Stimulated activated CD4-positive, alpha-beta T cell treated with anti-CD3 and anti-CD28 coated beads, TNF-alpha, amount 100 ng/mL, for 48 hours (primary cell): ENCODE results near the gene MVK.

Experiments
- DNase-seq, 3 donors: peaks; one replicate each; pipeline ENCODE4 v3.0.0-alpha.2; 2020; ENCODE audit warnings: low read depth in 3 of 3

MVK gene

GRCh38 chr12:109573029-109573913 is at the start of gene MVK, which contains the start of gene MMAB:
TSS of gene MVK (plus strand) at chr12:109573794. CDS start at chr12:109574823, 1,029 bp downstream.
TSS of gene MMAB (minus strand) at chr12:109573504. CDS start at chr12:109573480, 24 bp downstream.
- DNase-seq = peak; percentile 93 to 99 (median 97)

DNA sequence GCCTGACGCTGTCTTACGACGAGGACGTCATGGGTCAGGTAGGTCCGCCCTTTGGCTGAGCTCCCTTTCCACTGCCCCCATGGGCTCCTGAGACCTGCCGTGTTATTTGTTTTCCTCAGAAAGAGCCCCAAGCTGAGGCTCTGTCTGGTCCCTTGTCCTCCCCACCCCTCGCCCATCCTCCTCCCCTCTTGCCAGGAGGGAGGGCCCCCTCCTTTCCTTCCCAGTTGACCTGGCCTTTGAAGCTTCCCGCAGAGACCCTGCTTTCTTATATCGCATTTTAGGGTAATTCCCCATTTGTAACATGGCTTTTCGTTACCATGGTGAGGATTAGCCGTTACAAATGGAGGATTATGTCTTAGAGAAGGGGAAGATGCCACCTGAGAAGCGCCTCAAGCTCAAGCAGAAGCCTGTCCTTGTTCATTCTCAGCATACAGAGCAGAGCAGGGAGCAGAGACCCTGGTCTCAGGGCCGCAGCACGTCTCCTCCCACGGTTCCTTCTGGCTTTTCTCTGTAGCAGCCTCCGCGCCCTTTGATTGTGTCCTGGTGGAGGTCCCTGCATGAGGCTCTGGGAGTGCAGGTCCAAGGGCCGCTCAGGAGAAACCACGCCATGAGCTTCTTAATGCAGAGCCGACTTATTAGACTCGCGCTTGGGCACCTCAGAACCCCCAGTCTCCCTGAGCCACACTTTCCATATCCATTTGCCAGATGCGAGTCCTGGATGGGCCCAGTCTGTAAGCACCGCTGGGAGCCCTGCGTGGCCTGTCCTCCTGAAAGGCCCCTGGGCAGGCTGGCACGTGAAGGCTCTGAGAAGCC is 48.9 kb upstream of the MVK start:
- no peak for DNase-seq

DNA sequence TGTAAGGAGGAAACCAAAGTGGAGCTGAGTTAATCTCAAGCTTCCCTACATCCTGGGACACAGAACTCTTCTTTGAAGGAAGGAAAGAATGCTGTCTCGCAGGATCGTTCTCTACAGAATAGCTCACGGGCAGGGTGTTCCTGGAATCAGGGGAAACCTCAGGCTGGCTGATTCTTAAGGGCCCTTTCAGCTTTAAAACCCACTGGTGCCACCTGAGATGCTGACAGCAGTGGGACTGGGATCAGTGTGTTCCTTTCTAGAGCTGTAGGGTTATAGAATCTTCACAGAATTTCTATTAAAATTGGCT is 48.4 kb upstream of the MVK start:
- no peak for DNase-seq

DNA sequence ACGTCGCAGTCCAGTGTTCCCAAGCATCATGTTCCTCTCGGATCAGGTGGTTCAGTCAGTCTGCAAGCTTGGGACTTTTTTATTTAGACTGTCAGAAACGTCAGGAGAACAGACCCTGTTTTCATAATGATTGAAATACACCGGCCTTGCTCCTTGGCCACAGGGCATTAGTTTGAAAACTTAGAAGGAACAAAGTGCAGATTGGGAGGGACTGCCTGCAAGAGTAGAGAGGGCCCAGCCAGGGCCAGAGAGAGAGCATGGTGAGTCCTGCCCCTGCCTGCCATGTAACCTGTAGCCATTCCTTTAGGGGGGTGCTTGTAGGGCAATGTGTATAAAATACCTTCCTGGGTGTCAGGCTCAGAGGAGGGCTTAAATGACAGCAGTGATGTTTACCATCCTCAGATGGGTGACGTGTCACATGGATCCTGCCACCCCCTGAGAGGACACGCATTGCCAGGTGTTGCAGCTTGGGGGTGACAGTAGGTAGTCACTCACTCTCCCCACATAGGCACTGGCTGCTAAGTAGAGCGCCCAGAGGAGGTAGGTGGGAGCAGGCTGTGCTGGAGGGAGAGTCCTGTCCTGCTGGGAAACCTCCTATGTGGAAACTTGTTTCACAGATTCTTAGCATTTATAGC is 46.0 kb upstream of the MVK start:
- DNase-seq = no peak

- no peak for DNase-seq
Observed at GRCh38 chr12:109529691-109530640, 43.6 kb upstream of the MVK start.

- DNase-seq = no peak
Observed at GRCh38 chr12:109531411-109531810, 42.2 kb upstream of the MVK start.

DNA sequence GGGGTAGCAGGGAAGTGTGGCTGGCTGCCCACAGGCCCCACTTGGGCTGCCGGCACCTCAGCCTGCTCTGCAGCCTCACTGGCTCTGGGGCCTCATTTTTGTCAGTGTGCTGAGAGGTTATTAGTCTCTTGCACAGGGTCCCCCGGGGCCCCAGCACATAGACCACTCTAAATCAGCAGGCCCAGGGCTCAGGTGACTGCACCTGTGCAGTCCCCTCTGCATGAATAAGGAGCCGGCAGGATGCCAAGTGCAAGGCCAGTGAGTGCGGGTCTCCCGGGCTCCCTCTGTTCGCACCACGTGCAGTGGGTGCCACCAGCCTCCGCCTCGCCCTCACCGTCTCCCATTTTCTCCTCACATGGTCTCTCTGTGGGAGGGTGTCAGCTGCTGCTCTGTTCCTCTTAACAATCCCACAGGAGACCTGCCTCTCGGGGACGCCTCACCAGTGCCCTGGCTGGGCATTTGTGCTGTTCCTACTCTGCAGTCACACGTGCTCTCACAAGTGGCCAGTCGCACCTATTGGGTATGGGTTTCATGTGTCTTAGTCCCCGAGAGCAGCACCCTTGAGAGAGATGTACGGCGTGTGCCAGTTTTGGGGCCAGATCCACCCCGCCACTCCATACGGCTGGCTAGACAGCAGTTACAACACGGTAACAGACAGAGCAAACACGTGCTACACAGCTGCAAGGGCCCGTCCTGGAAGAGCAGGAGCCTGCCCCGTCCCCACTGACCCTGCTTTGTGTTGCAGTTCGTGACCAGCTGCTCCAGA is 40.7 kb upstream of the MVK start:
- no peak for DNase-seq

- DNase-seq = no peak
Observed at GRCh38 chr12:109533487-109533740, 40.2 kb upstream of the MVK start.

GRCh38 chr12:109534456-109534855 is 39.1 kb upstream of the MVK start:
- DNase-seq = no peak

DNA sequence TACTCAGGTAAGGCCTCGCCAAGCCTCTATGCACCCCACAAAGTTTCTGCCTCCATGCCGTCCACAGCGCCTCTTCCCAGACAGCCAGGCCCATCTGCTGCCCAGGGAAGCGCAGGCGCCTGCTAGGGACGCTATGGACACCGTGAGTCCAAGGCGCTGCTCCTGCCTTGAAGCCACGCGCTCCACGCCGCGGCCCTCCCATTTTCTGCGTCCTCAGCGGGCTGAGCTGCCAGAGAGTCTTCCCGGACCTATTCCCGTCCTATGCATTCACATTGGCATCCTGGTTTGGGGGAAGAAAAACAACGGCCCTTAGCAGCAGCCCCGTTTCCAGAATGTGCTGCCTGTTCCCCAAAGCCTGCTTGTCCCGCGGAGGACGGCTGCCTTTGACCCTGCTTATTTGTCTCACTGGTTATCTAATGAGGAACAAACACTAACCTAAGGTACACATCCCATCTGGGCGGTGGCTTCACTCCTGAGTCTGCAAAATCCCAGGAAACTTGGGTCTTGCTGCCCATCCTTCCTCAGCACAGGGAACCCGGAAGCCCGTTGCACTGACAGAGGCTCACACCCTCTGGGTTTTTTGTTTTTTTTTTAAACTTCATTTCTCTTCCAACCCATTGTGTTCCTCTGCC is 38.2 kb upstream of the MVK start:
- DNase-seq = no peak

- no peak for DNase-seq
Observed at GRCh38 chr12:109535863-109536250, 37.7 kb upstream of the MVK start.

DNA sequence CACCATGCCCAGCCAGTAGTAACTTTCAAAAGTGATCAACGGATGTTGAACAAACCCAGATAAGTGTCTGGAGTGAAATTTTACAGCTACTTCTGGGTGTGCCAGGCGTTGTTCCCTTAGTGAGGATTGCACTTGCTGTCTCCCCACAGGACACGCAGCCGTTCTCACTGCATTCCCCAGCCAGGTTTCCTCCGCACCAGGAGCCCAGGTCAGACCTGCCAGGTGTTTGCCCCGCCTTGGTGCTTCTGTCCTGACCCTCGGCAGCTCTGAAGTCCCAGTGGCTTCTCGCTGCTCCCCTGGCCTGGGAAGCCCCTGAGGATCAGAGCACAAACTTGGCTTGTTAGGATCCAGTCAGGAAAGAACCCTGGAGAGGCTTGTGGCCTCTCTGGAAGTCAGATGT is 36.5 kb upstream of the MVK start:
- DNase-seq = no peak

- DNase-seq = no peak
Observed at GRCh38 chr12:109538191-109538863, 35.3 kb upstream of the MVK start.

GRCh38 chr12:109539508-109539907 is 34.1 kb upstream of the MVK start:
- no peak for DNase-seq

GRCh38 chr12:109540526-109541412 is 32.8 kb upstream of the MVK start:
- no peak for DNase-seq

DNA sequence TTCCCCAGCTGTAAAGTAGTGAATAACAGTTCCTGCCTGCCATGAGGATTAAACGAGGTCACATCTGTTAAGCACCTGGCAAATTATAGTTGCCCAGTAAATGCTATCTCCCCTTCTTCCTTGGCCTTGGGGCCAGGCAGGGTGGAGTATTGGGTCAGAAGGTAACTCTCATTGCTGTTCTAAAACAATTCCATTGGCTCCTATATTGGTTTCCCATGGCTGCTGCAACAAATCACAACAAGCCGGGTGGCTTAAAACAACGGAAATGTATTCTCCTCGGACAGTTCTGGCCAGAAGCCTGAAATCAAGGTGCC is 32.2 kb upstream of the MVK start:
- DNase-seq = no peak

- DNase-seq = no peak
Observed at GRCh38 chr12:109542014-109542413, 31.6 kb upstream of the MVK start.

DNA sequence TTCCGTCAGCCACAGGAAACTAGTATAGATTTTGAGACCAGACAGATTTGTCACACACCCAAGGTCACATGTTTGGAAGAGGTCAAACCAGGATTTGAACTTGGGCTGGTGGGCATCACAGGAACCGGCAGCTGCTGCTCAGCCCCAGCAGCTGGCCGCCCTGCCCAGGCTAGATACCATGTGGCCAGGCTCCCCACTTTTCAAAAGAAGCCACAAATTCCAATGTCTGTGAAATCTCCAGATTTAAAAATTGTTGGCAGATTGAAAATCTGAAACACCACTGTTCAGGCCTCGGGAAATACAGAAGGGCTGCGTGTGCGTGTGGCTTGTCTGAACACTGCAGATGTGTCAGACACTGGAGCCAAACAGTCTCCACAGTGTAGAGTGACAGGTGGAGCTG is 30.7 kb upstream of the MVK start:
- DNase-seq = no peak

- no peak for DNase-seq
Observed at GRCh38 chr12:109544955-109545531, 28.6 kb upstream of the MVK start.
